ENCODE measurements around the gene GATA5.
"Not testable (repeated sequence)": the region's sequence is repeated elsewhere in the genome, so short reads cannot be mapped to it uniquely, and the experiment has no call there.

The GATA5 gene

DNA sequence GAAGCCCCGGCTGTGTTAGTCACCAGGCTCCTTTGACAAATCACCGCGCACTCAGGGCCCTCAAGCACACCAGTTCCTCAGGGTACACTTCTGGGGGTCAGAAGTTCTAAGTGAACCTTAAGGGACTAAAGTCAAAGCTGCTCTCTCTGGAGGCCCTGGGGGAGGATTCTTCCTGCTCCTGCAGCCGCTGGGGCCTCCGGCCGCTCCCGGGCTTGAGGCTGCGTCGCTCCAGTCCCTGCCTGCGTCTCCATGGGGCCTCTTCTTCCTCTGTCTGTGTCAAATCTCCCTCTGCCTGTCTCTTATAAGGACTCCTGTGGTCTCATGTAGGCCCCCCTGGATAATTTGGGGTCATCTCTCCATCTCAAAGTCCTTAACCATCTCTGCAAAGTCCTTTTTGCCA, 18.1 kb upstream of the GATA5 start:
- H3K9ac ChIP-seq (ENCODE audit: low read length), result no peak overlapping the region
- no peaks in the 10 kb centered on the region for H3K9me3 ChIP-seq (ENCODE audit: control insufficient read depth, low read length)
- no peak overlapping the region for H3K4me3 ChIP-seq (ENCODE audit: insufficient read depth in 1 of 2, low read depth in 1 of 2, low read length in 2 of 2)
- peaks cover 21% of the 10 kb centered on the region for H3K4me1 ChIP-seq (ENCODE audit: control insufficient read depth, insufficient read depth, low read depth, low read length)
- no peaks in the 10 kb centered on the region for H3K79me1 ChIP-seq (replicated peaks; ENCODE audit: low read length, poor library complexity, severe bottlenecking)
- H3K4ac ChIP-seq (ENCODE audit: low read depth in 1 of 2, low read length in 2 of 2), result no peak overlapping the region
- H3K4me2 ChIP-seq (ENCODE audit: low read length, poor library complexity, severe bottlenecking), result no peak overlapping the region
- H4K8ac ChIP-seq (ENCODE audit: low read length), result no peak overlapping the region
- no peak overlapping the region for H2BK120ac ChIP-seq (ENCODE audit: low read depth, low read length)
- no peak overlapping the region for H4K91ac ChIP-seq (ENCODE audit: low read length)
- no peak overlapping the region for H3K27ac ChIP-seq (ENCODE audit: low read length, poor library complexity, severe bottlenecking)
- no peak overlapping the region for H3K18ac ChIP-seq (ENCODE audit: low read depth in 1 of 2, low read length in 2 of 2)
- H2AK5ac ChIP-seq (ENCODE audit: low read length, severe bottlenecking), result no peak overlapping the region
- H2BK5ac ChIP-seq (ENCODE audit: low read depth, low read length, poor library complexity, severe bottlenecking), result no peak overlapping the region
- no peak overlapping the region for H2BK15ac ChIP-seq (ENCODE audit: low read depth, poor library complexity, severe bottlenecking)
- H2BK12ac ChIP-seq (ENCODE audit: low read length in 2 of 2), result no peak overlapping the region
- H3K14ac ChIP-seq (ENCODE audit: low read length in 2 of 2), result no peak overlapping the region
- no peak overlapping the region for H3K23ac ChIP-seq (ENCODE audit: low read length in 2 of 2)
- no peaks in the 10 kb centered on the region for H3K36me3 ChIP-seq (ENCODE audit: control insufficient read depth in 1 of 2, insufficient read depth in 2 of 2, low read depth in 1 of 2, low read length in 2 of 2)
- no peak overlapping the region for H2AFZ ChIP-seq (ENCODE audit: low read depth, low read length)
- 87% methylated on average over 10 of the region's 10 CpGs for WGBS
- no peak for DNase-seq
- peaks cover 0 to 70% of the 10 kb centered on the region in 2 experiments for H3K27me3 ChIP-seq (ENCODE audit: control insufficient read depth in 1 of 2, insufficient read depth in 1 of 2, low read length in 2 of 2)

GRCh38 chr20:62493253-62493885, 17.6 kb upstream of the GATA5 start:
- Histone ChIP-seq H3K23ac (ENCODE audit: low read length in 2 of 2) (no peak overlapping the region), H2BK15ac (ENCODE audit: low read depth, poor library complexity, severe bottlenecking) (no peak overlapping the region), H2AK5ac (ENCODE audit: low read length, severe bottlenecking) (no peak overlapping the region), H2BK12ac (ENCODE audit: low read length in 2 of 2) (no peak overlapping the region), H2AFZ (ENCODE audit: low read depth, low read length) (no peak overlapping the region), H3K9me3 (ENCODE audit: control insufficient read depth, low read length) (no peaks in the 10 kb centered on the region), H2BK120ac (ENCODE audit: low read depth, low read length) (no peak overlapping the region), H3K27me3 (ENCODE audit: control insufficient read depth in 1 of 2, insufficient read depth in 1 of 2, low read length in 2 of 2) (peaks cover 2 to 75% of the 10 kb centered on the region in 2 experiments), H3K27ac (ENCODE audit: low read length, poor library complexity, severe bottlenecking) (no peak overlapping the region), H2BK5ac (ENCODE audit: low read depth, low read length, poor library complexity, severe bottlenecking) (no peak overlapping the region), H3K9ac (ENCODE audit: low read length) (no peak overlapping the region), H3K4me1 (ENCODE audit: control insufficient read depth, insufficient read depth, low read depth, low read length) (peaks cover 22% of the 10 kb centered on the region), H4K8ac (ENCODE audit: low read length) (no peak overlapping the region), H3K79me1 (replicated peaks; ENCODE audit: low read length, poor library complexity, severe bottlenecking) (no peaks in the 10 kb centered on the region), H3K36me3 (ENCODE audit: control insufficient read depth in 1 of 2, insufficient read depth in 2 of 2, low read depth in 1 of 2, low read length in 2 of 2) (no peaks in the 10 kb centered on the region), H3K4ac (ENCODE audit: low read depth in 1 of 2, low read length in 2 of 2) (no peak overlapping the region), H4K91ac (ENCODE audit: low read length) (no peak overlapping the region), H3K14ac (ENCODE audit: low read length in 2 of 2) (no peak overlapping the region), H3K4me2 (ENCODE audit: low read length, poor library complexity, severe bottlenecking) (no peak overlapping the region), H3K4me3 (ENCODE audit: insufficient read depth in 1 of 2, low read depth in 1 of 2, low read length in 2 of 2) (no peak overlapping the region), H3K18ac (ENCODE audit: low read depth in 1 of 2, low read length in 2 of 2) (no peak overlapping the region)
- DNase-seq, result no peak
- 83% methylated on average over 15 of the region's 15 CpGs for WGBS

DNA sequence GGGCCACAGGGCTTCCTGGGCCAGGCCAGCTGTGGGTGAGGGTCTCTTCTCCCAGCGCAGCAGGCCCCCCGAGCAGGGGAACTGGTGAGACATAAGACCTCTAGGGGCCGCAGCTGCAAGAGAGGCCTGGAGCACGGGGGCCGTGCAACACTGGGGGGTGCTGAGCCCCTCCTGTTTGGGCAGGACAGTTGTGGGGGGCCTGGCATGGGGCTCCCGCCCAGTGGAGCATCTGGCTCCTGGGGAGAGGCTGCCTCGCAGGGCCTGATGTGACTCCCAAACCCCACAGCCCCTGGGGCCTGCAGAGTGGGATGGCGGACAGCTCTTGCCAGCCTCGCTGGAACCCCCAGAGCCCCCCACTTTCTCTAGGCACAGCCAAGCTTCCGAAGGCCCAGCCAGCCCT, 16.9 kb upstream of the GATA5 start:
- no peak overlapping the region for H3K4me2 ChIP-seq (ENCODE audit: low read length, poor library complexity, severe bottlenecking)
- H3K14ac ChIP-seq (ENCODE audit: low read length in 2 of 2), result no peak overlapping the region
- H3K18ac ChIP-seq (ENCODE audit: low read depth in 1 of 2, low read length in 2 of 2), result no peak overlapping the region
- H2AK5ac ChIP-seq (ENCODE audit: low read length, severe bottlenecking), result no peak overlapping the region
- no peak overlapping the region for H2BK120ac ChIP-seq (ENCODE audit: low read depth, low read length)
- H3K9me3 ChIP-seq (ENCODE audit: control insufficient read depth, low read length), result no peaks in the 10 kb centered on the region
- no peak overlapping the region for H4K91ac ChIP-seq (ENCODE audit: low read length)
- no peak overlapping the region for H2BK12ac ChIP-seq (ENCODE audit: low read length in 2 of 2)
- no peak overlapping the region for H2BK5ac ChIP-seq (ENCODE audit: low read depth, low read length, poor library complexity, severe bottlenecking)
- no peak overlapping the region for H3K27ac ChIP-seq (ENCODE audit: low read length, poor library complexity, severe bottlenecking)
- 94% methylated on average over 10 of the region's 10 CpGs for WGBS
- no peak overlapping the region for H3K4me3 ChIP-seq (ENCODE audit: insufficient read depth in 1 of 2, low read depth in 1 of 2, low read length in 2 of 2)
- H3K36me3 ChIP-seq (ENCODE audit: control insufficient read depth in 1 of 2, insufficient read depth in 2 of 2, low read depth in 1 of 2, low read length in 2 of 2), result no peaks in the 10 kb centered on the region
- no peak for DNase-seq
- H3K4ac ChIP-seq (ENCODE audit: low read depth in 1 of 2, low read length in 2 of 2), result no peak overlapping the region
- no peak overlapping the region for H4K8ac ChIP-seq (ENCODE audit: low read length)
- H2BK15ac ChIP-seq (ENCODE audit: low read depth, poor library complexity, severe bottlenecking), result no peak overlapping the region
- H3K4me1 ChIP-seq (ENCODE audit: control insufficient read depth, insufficient read depth, low read depth, low read length), result peaks cover 22% of the 10 kb centered on the region
- H2AFZ ChIP-seq (ENCODE audit: low read depth, low read length), result no peak overlapping the region
- no peaks in the 10 kb centered on the region for H3K79me1 ChIP-seq (replicated peaks; ENCODE audit: low read length, poor library complexity, severe bottlenecking)
- no peak overlapping the region for H3K23ac ChIP-seq (ENCODE audit: low read length in 2 of 2)
- H3K9ac ChIP-seq (ENCODE audit: low read length), result no peak overlapping the region
- peaks cover 9 to 82% of the 10 kb centered on the region in 2 experiments for H3K27me3 ChIP-seq (ENCODE audit: control insufficient read depth in 1 of 2, insufficient read depth in 1 of 2, low read length in 2 of 2)

DNA sequence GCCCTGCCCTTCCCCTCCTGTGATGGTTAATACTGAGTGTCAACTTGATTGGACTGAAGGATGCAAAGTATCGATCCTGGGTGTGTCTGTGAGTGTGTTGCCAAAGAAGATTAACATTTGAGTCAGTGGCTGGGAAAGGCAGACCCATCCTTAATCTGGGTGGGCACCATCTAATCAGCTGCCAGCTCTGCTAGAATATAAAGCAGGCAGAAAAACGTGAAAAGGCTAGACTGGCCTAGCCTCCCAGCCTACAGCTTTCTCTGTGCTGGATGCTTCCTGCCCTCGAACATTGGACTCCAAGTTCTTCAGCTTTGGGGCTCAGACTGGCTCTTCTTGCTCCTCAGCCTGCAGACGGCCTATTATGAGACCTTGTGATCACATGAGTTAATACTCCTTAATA, 15.0 kb upstream of the GATA5 start:
- H4K91ac ChIP-seq (ENCODE audit: low read length); H3K14ac ChIP-seq (ENCODE audit: low read length in 2 of 2); H2BK12ac ChIP-seq (ENCODE audit: low read length in 2 of 2); H2BK15ac ChIP-seq (ENCODE audit: low read depth, poor library complexity, severe bottlenecking); H3K4ac ChIP-seq (ENCODE audit: low read depth in 1 of 2, low read length in 2 of 2); H3K79me1 ChIP-seq (replicated peaks; ENCODE audit: low read length, poor library complexity, severe bottlenecking); H3K9ac ChIP-seq (ENCODE audit: low read length); H2AFZ ChIP-seq (ENCODE audit: low read depth, low read length); DNase-seq; H2BK5ac ChIP-seq (ENCODE audit: low read depth, low read length, poor library complexity, severe bottlenecking); H2AK5ac ChIP-seq (ENCODE audit: low read length, severe bottlenecking); H3K27ac ChIP-seq (ENCODE audit: low read length, poor library complexity, severe bottlenecking); H3K4me3 ChIP-seq (ENCODE audit: insufficient read depth in 1 of 2, low read depth in 1 of 2, low read length in 2 of 2); H3K18ac ChIP-seq (ENCODE audit: low read depth in 1 of 2, low read length in 2 of 2); H3K4me2 ChIP-seq (ENCODE audit: low read length, poor library complexity, severe bottlenecking); H3K36me3 ChIP-seq (ENCODE audit: control insufficient read depth in 1 of 2, insufficient read depth in 2 of 2, low read depth in 1 of 2, low read length in 2 of 2); H4K8ac ChIP-seq (ENCODE audit: low read length); H2BK120ac ChIP-seq (ENCODE audit: low read depth, low read length); H3K9me3 ChIP-seq (ENCODE audit: control insufficient read depth, low read length): not testable (repeated sequence)
- Histone ChIP-seq H3K27me3 (ENCODE audit: control insufficient read depth in 1 of 2, insufficient read depth in 1 of 2, low read length in 2 of 2) (peaks cover 27 to 88% of the 10 kb centered on the region in 2 experiments), H3K23ac (ENCODE audit: low read length in 2 of 2) (peak overlapping the region in 1 of 2 experiments; percentile 36), H3K4me1 (ENCODE audit: control insufficient read depth, insufficient read depth, low read depth, low read length) (peaks cover 23% of the 10 kb centered on the region)
- WGBS, result 81% methylated on average over 4 of the region's 4 CpGs
